M059J (cell line): ENCODE data around the gene TBC1D19. TPM values are rescaled to one million over a fixed set of nuclear protein-coding genes. Genes with fewer than 3 reads are reported as not detected.

ENCODE experiments used
- DNase-seq: peaks from one replicate; pipeline ENCODE4 v3.0.0-alpha.2; 2012; ENCODE audit warnings: low read depth
- total RNA-seq: library from RNA; depleted of rRNA; stranded (reverse); fragments of >200 nt; shearing (Covaris generic); gene quantifications from 2 replicates; pipeline ENCODE4 v1.2.3, GENCODE V29; 2014

TBC1D19 gene
- total RNA-seq, 1 experiment from 2014 or later = 28.6 TPM

DNA sequence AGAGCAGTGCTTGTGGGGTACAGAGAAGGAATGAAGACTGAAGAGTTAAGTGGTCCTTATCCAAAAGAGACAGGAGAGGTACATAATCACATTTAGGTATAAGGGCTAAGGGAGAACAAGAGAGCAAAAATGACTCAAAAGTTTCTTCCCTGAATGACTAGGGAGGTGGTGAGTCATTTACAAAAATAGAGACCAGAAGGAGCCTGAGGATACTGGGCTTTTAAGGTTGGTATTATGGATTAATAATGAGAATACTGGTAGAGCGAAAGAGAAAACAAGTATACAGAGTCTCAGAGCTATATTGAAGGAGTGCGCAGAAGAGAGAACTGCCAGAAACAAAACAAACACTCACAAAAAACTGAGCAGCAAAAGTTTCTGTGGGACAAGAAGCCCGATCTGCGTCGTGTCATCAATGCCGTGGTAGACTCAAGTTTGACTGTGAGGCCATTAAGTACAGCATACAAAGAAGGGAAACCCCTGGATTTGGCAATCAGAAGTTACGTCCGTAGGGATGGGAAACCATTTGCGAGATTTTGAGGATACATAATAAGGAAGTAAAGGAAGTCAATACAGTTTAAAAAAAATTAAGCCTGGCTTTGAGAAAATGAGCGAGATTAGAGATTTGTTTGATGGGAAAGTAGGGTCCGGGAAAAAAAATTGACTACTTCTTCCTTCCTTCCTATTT lies 147.6 kb downstream of the TBC1D19 start:
- peak; percentile 5 for DNase-seq

GRCh38 chr4:26732356-26732755 lies 148.5 kb downstream of the TBC1D19 start:
- no peak for DNase-seq

- DNase-seq = peak; percentile 14
Measured at GRCh38 chr4:26736621-26737020, 152.7 kb downstream of the TBC1D19 start.

DNA sequence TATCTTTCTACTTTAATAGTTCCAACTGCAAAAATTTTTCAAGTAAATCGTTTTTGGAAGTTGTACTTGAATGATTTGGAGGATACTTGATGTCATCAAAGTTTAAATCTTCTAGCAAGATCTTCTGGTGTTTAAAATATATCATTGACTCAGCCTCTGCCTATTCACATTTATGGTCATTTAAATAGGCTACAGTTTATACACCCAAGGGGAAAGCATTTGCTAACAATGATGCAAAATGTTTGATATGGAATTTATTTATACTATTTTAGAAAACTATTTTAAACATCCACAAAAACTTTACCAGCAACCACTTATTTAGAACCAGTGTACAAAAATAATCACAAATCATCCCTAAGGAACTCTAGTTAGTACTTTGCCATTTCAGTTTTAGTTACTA lies 153.5 kb downstream of the TBC1D19 start:
- no peak for DNase-seq

- DNase-seq = no peak
Measured at GRCh38 chr4:26741491-26741871, 157.6 kb downstream of the TBC1D19 start.

- DNase-seq = no peak
Measured at GRCh38 chr4:26746802-26747213, 162.9 kb downstream of the TBC1D19 start.

DNA sequence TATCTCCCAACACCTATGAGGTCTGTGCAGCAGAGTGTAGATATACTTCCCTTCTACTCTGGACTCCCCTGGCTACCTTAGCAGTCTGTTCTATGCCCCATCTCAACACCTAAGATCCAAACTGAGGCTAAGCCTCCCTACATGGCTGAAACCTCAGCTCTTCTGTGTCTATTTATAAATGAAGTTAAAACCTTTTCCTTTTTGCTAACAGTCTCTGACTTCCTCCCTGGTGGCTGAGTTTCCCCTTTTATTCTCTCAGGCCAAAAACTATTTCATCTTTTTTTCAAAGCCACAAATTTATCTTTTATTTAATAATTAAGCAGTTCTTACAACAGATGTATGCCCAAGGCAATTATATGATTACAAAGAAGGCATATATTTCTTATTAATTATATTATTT lies 164.9 kb downstream of the TBC1D19 start:
- no peak for DNase-seq

DNA sequence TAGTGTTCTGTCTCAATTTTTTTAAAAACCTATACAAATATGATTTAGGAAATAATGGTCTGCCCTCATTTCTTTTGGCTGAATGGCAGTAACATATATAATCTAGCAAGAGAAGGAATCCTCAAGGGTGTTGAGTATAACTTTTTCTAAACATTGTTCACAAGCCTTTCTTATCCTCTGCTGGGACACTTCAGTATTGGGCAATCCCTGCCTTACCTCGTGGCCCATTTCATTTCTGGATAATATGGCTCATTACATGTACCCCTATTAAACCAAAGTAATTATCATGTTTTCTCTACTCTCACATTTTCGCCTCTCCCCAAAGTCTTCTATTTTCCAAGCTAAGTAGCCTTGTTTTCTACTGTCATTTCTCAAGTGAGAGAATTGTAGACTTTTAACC lies 166.0 kb downstream of the TBC1D19 start:
- no peak for DNase-seq

- DNase-seq = no peak
Measured at GRCh38 chr4:26751004-26751403, 167.1 kb downstream of the TBC1D19 start.

DNA sequence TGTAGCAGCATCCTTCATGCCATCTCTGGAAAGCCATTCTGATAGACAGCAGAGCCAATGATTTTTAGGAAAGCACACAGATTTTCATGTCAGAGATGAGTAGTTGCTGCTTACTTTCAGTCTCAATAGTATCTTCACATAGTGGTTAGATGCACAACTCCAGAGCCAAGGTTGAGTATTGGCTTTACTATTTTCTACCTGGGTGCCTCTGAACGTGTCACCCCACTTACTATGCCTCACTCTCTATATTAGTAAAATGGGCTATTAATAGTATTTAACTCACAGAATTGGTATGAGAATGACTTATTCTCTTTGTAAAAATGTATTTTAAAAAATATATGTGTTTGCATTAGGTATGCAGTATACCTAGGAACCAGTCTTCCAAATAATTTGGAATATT lies 168.0 kb downstream of the TBC1D19 start:
- DNase-seq = no peak

- no peak for DNase-seq
Measured at GRCh38 chr4:26753187-26753586, 169.3 kb downstream of the TBC1D19 start.

DNA sequence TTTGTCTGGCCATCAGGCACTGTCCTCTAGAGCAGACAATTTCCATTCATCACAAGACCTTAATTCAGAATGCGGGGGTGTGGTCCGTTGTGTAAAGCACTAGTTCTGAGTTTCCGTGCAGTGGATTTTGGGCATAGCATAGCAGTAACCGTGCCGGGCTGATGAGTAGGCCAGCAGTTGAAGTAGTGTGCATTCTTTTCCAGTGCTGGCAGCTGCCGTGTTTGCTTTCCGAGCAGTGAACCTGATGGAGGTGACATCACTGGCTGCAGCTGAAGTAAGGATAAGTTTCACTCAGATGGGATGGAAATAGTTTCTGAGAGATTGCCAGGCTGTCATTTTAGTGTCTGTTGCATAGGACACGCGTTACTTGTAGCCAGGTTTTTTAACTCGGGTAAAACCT lies 169.7 kb downstream of the TBC1D19 start:
- no peak for DNase-seq

- no peak for DNase-seq
Measured at GRCh38 chr4:26757751-26758150, 173.9 kb downstream of the TBC1D19 start.

DNA sequence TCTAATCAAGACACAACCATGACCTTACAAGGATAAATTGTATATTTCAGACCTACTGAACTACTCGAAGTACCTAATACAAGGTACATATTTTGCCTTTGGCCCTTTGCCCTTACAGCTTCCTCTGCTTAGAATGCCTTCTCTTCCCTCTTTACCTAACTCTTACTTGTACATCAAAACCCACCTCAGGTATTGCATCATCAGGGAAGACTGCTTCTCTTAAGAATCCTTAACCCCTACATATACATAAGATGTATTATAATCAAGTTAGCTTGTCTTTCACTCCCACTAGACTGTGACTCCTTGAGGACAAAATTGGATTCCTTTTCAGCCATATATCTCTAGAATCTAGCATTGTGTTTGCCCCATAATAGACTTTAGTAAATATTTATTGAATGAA lies 175.0 kb downstream of the TBC1D19 start:
- no peak for DNase-seq

GRCh38 chr4:26762650-26763049 lies 178.8 kb downstream of the TBC1D19 start:
- peak; percentile 55 for DNase-seq

- no peak for DNase-seq
Measured at GRCh38 chr4:26763063-26763462, 179.2 kb downstream of the TBC1D19 start.

DNA sequence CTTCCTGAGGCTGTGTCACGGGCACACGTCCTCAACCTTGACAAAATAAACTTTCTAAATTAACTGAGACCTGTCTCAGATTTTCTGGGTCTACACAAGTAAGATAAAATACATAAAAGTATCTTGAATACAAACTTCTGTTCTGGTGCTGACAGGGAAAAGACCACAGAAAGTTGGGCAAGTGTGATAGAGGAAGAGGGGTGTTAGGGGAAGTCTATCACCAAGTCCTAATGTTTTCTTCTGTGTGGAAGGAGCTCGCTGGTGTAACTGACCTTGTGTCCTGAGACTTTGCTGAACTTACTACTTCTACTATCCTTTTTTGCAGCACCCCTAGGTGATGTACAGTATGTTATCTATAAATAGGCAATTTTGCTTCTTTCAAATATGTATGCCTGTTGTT lies 179.8 kb downstream of the TBC1D19 start:
- no peak for DNase-seq

GRCh38 chr4:26764231-26764630 lies 180.3 kb downstream of the TBC1D19 start:
- no peak for DNase-seq

DNA sequence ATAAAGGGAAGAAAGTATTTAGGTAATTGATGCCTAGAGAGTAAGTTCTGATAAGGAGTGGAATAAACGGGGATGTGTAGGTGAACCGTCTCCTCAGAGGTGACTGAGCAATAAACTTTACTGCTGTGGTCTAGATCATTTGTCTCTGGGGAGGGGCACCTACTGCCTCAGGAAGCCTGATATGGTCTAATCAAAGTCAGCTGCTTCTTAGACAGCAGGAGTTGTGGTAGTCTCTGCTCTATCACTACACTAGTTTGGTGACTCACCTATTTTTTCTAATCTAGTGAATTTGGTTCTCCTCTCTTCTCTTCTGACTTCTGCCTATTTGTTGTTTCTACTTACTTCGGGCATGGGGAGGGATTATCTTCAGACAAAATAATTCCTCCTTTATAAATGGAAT lies 181.6 kb downstream of the TBC1D19 start:
- peak; percentile 32 for DNase-seq

- no peak for DNase-seq
Measured at GRCh38 chr4:26766141-26766540, 182.3 kb downstream of the TBC1D19 start.

GRCh38 chr4:26772096-26772873 lies 188.4 kb downstream of the TBC1D19 start:
- DNase-seq = no peak

DNA sequence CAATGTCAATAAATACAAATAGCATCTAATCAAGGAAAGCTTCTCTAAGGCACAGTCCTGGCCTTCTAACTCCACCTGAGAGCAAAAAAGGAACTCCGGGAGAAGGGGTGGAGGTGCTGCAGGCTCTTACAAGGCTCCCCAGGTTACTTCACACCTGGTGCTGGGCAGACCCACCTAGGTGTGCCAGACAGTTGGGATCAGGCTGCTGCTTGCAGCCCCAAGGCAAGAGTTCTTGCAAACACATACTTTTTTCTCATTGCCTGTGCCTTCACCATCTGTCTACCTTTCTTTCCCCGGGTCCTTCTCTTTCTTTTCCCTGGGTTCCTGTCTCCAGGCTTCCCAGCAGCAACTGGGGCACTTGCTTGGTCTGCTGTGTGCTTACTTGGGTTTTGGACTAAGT lies 195.3 kb downstream of the TBC1D19 start:
- DNase-seq = no peak

DNA sequence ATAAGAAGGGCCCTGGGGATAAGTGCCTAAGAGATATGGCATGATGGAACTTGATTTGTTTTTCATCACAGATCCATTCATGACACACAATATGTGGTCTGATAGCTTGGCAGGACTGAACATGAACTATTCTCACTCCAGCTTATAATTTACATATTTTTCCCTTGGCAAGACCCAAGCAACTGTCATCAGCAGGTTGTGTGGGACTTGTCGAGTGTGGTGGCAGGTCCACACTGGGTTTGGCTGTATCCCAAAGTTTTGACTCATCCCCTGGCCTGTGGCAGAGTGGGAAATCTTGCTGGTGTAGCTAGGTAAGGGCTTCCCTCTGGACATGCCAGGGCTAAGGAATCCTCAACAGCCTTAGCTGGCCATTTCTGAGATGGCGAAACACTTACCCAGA lies 195.8 kb downstream of the TBC1D19 start:
- peak; percentile 90 for DNase-seq
